H1 (cell line): ENCODE results near the gene UBAP2L. TPM values are rescaled to one million over a fixed set of nuclear protein-coding genes. Genes with fewer than 3 reads are reported as not detected.

Experiments
- CTCF ChIA-PET: fragments of 300-600 bp; sonication (Branson Sonifier 250); formaldehyde crosslinking; loops from one replicate; lab custom pipeline; 2021; ENCODE audit not compliant: partially characterized antibody; lab: Charles Lee
- POLR2A ChIA-PET: fragments of 300-600 bp; sonication (Branson Sonifier 250); formaldehyde crosslinking; loops from one replicate; lab custom pipeline; 2021; ENCODE audit warnings: inconsistent platforms; ENCODE audit not compliant: partially characterized antibody; lab: Charles Lee
- DNase-seq, 2 experiments: peaks; one replicate each; pipeline versions ENCODE4 v3.0.0 to v3.0.0-alpha.2; 2010 to 2022; ENCODE audit warnings: low spot score in 2 of 2, low read depth in 1 of 2, mixed read lengths in 1 of 2
- FAIRE-seq: peaks from 2 replicates; lab custom pipeline; 2011; peaks lifted over from hg19 to GRCh38; lab: Jason Lieb, UNC
- H2AFZ ChIP-seq: 2 replicates; pipeline ENCODE4 v1.8.1; 2012; ENCODE audit warnings: low read length, inconsistent platforms
- H2AK5ac ChIP-seq: 2 replicates; pipeline ENCODE4 v1.6.1; 2013; ENCODE audit warnings: low read depth, low read length
- H2BK120ac ChIP-seq: replicated peaks from 2 replicates; pipeline ENCODE3; 2013; ENCODE audit warnings: low read depth, low read length, inconsistent platforms
- H2BK12ac ChIP-seq: 2 replicates; pipeline ENCODE4 v1.6.1; 2013; ENCODE audit warnings: low read depth, low read length
- H2BK15ac ChIP-seq: 2 replicates; pipeline ENCODE4 v1.6.1; 2013; ENCODE audit warnings: low read length
- H2BK20ac ChIP-seq: 2 replicates; pipeline ENCODE4 v1.6.1; 2013; ENCODE audit warnings: low read length
- H2BK5ac ChIP-seq: 2 replicates; pipeline ENCODE4 v1.6.1; 2013; ENCODE audit warnings: low read depth, low read length
- H3K14ac ChIP-seq: 2 replicates; pipeline ENCODE4 v1.6.1; 2013; ENCODE audit warnings: inconsistent platforms; ENCODE audit not compliant: insufficient read length
- H3K18ac ChIP-seq: 2 replicates; pipeline ENCODE4 v1.6.1; 2013; ENCODE audit warnings: low read length; ENCODE audit errors: extremely low read depth
- H3K23ac ChIP-seq: 2 replicates; pipeline ENCODE4 v1.6.1; 2013; ENCODE audit warnings: inconsistent platforms; ENCODE audit not compliant: insufficient read length
- H3K23me2 ChIP-seq: 2 replicates; pipeline ENCODE4 v1.6.1; 2013; ENCODE audit warnings: low read depth, low read length
- H3K27ac ChIP-seq: 2 replicates; pipeline ENCODE4 v1.6.1; 2011; ENCODE audit warnings: low read depth, low read length, inconsistent platforms
- H3K27me3 ChIP-seq, 4 experiments: replicated peaks in 1 of 4; 1 replicate in 1 of 4; 2 replicates in 3 of 4; pipeline versions ENCODE4 v1.6.1 to v1.8.1; 2011 to 2013; ENCODE audit warnings: low read length in 3 of 4, mild to moderate bottlenecking in 3 of 4, inconsistent platforms in 2 of 4, mixed read lengths in 2 of 4, moderate library complexity in 1 of 4; ENCODE audit not compliant: control insufficient read depth in 3 of 4, insufficient read depth in 3 of 4; ENCODE audit errors: extremely low read depth in 1 of 4
- H3K36me3 ChIP-seq, 4 experiments: 2 replicates each; pipeline versions ENCODE4 v1.6.1 to v1.8.1; 2011 to 2013; ENCODE audit warnings: mild to moderate bottlenecking in 4 of 4, low read length in 3 of 4, moderate library complexity in 2 of 4, control low read depth in 1 of 4, inconsistent platforms in 1 of 4; ENCODE audit not compliant: insufficient read depth in 4 of 4, control insufficient read depth in 2 of 4
- H3K4ac ChIP-seq: replicated peaks from 2 replicates; pipeline ENCODE3; 2013; ENCODE audit warnings: low read length, low read depth, mixed read lengths, inconsistent platforms; ENCODE audit not compliant: insufficient read length
- H3K4me1 ChIP-seq, 4 experiments: replicated peaks in 1 of 4; 1 replicate in 1 of 4; 2 replicates in 3 of 4; pipeline versions ENCODE4 v1.6.1 to v1.8.1; 2011 to 2013; ENCODE audit warnings: low read length in 3 of 4, inconsistent platforms in 2 of 4, mixed read lengths in 1 of 4; ENCODE audit not compliant: insufficient read depth in 4 of 4, control insufficient read depth in 3 of 4
- H3K4me2 ChIP-seq, 2 experiments: 2 replicates each; pipeline versions ENCODE4 v1.6.1 to v1.8.1; 2011 to 2013; ENCODE audit warnings: low read depth in 2 of 2, low read length in 2 of 2, control low read depth in 1 of 2, inconsistent platforms in 1 of 2, mild to moderate bottlenecking in 1 of 2; ENCODE audit not compliant: insufficient read depth in 1 of 2
- H3K4me3 ChIP-seq, 4 experiments: fragments of 200-600, 300-600 bp in 1 of 4; sonication (generic), shearing (Covaris generic), sonication (Bioruptor Twin) in 1 of 4; 2 replicates each; pipeline versions ENCODE4 v1.5.1 to v1.8.1; 2011 to 2016; ENCODE audit warnings: low read length in 4 of 4, low read depth in 3 of 4, control low read depth in 2 of 4, inconsistent platforms in 2 of 4, mild to moderate bottlenecking in 2 of 4, mixed read lengths in 1 of 4, moderate library complexity in 1 of 4; ENCODE audit not compliant: insufficient read depth in 2 of 4; ENCODE audit errors: extremely low read depth in 1 of 4
- H3K56ac ChIP-seq: replicated peaks from 2 replicates; pipeline ENCODE3; 2013; ENCODE audit warnings: low read depth, mild to moderate bottlenecking, mixed read lengths, low read length, inconsistent platforms; ENCODE audit not compliant: insufficient read length
- H3K79me1 ChIP-seq: 2 replicates; pipeline ENCODE4 v1.6.1; 2013; ENCODE audit warnings: low read depth, low read length, control low read depth
- H3K79me2 ChIP-seq, 2 experiments: 2 replicates each; pipeline versions ENCODE4 v1.6.1 to v1.8.1; 2012 to 2013; ENCODE audit warnings: low read length in 2 of 2, mild to moderate bottlenecking in 2 of 2, inconsistent platforms in 1 of 2; ENCODE audit not compliant: insufficient read depth in 2 of 2, control insufficient read depth in 1 of 2
- H3K9ac ChIP-seq, 4 experiments: replicated peaks in 1 of 4; 1 replicate in 1 of 4; 2 replicates in 3 of 4; pipeline versions ENCODE4 v1.6.1 to v1.8.1; 2011 to 2013; ENCODE audit warnings: low read depth in 3 of 4, low read length in 3 of 4, control low read depth in 2 of 4, mild to moderate bottlenecking in 2 of 4, moderate library complexity in 2 of 4, inconsistent platforms in 1 of 4; ENCODE audit errors: extremely low read depth in 1 of 4
- H3K9me3 ChIP-seq, 2 experiments: 2 replicates each; pipeline versions ENCODE4 v1.6.1 to v1.8.1; 2012 to 2013; ENCODE audit warnings: mild to moderate bottlenecking in 2 of 2, moderate library complexity in 2 of 2, control low read depth in 1 of 2, inconsistent platforms in 1 of 2, low read depth in 1 of 2, low read length in 1 of 2, mixed read lengths in 1 of 2; ENCODE audit not compliant: insufficient read depth in 2 of 2
- H4K20me1 ChIP-seq, 2 experiments: replicated peaks in 1 of 2; 2 replicates each; pipeline versions ENCODE3 to v1.8.1; 2011 to 2013; ENCODE audit warnings: inconsistent platforms in 2 of 2, low read length in 2 of 2, mild to moderate bottlenecking in 1 of 2; ENCODE audit not compliant: insufficient read depth in 2 of 2, control insufficient read depth in 1 of 2
- H4K5ac ChIP-seq: 2 replicates; pipeline ENCODE4 v1.6.1; 2013; ENCODE audit warnings: low read length, low read depth, mixed read lengths, inconsistent platforms; ENCODE audit not compliant: insufficient read length
- H4K8ac ChIP-seq: 2 replicates; pipeline ENCODE4 v1.8.0; 2013; ENCODE audit warnings: mild to moderate bottlenecking, moderate library complexity, low read length, inconsistent platforms; ENCODE audit not compliant: insufficient read depth; ENCODE audit errors: extremely low read depth
- H4K91ac ChIP-seq: replicated peaks from 2 replicates; pipeline ENCODE3; 2013; ENCODE audit warnings: low read length, mixed read lengths, inconsistent platforms; ENCODE audit not compliant: insufficient read length
- ATF3 ChIP-seq: IDR thresholded peaks from 2 replicates; pipeline ENCODE4 v1.6.1; 2011; ENCODE audit warnings: low read depth, mild to moderate bottlenecking, low read length; ENCODE audit not compliant: insufficient read depth
- CEBPB ChIP-seq: IDR thresholded peaks from 2 replicates; pipeline ENCODE4 v1.6.1; 2012; ENCODE audit warnings: low read depth, low read length
- CTBP2 ChIP-seq: IDR thresholded peaks from 2 replicates; pipeline ENCODE4 v1.7.0; 2011; ENCODE audit warnings: borderline replicate concordance, mild to moderate bottlenecking, moderate library complexity, mixed read lengths, low read length; ENCODE audit not compliant: insufficient read depth, insufficient read length
- EGR1 ChIP-seq: IDR thresholded peaks from 2 replicates; pipeline ENCODE4 v1.6.1; 2011; ENCODE audit warnings: low read depth, low read length, borderline replicate concordance
- HDAC6 ChIP-seq: IDR thresholded peaks from one replicate; pipeline ENCODE4 v1.7.1; 2012; ENCODE audit warnings: low read depth, mild to moderate bottlenecking, inconsistent platforms, low read length, moderate library complexity
- JUN ChIP-seq: IDR thresholded peaks from 2 replicates; pipeline ENCODE4 v1.6.1; 2011; ENCODE audit warnings: low read depth, mild to moderate bottlenecking, improper control_type of control experiment, low read length
- KDM1A ChIP-seq: fragments of 200-600, 300-600 bp; sonication (generic); IDR thresholded peaks from 2 replicates; pipeline ENCODE4 v1.7.1; 2016; ENCODE audit warnings: mild to moderate bottlenecking, low read length, borderline replicate concordance
- KDM5A ChIP-seq: fragments of 200-600 bp; IDR thresholded peaks from 2 replicates; pipeline ENCODE4 v1.7.1; 2012; ENCODE audit warnings: mild to moderate bottlenecking, low read length, inconsistent platforms, mixed read lengths
- NANOG ChIP-seq: IDR thresholded peaks from 2 replicates; pipeline ENCODE4 v1.6.1; 2011; ENCODE audit warnings: low read length, low read depth, mild to moderate bottlenecking, inconsistent platforms; ENCODE audit not compliant: insufficient read depth, poor library complexity, severe bottlenecking
- RBBP5 ChIP-seq: IDR thresholded peaks from 2 replicates; pipeline ENCODE4 v1.7.1; 2012; ENCODE audit warnings: low read depth, mild to moderate bottlenecking, inconsistent platforms, low read length, moderate library complexity, borderline replicate concordance
- SIRT6 ChIP-seq: IDR thresholded peaks from one replicate; pipeline ENCODE4 v1.7.1; 2012; ENCODE audit warnings: low read length, inconsistent platforms
- SP1 ChIP-seq: IDR thresholded peaks from 2 replicates; pipeline ENCODE4 v1.6.1; 2011; ENCODE audit warnings: low read depth, low read length
- TAF7 ChIP-seq: optimal IDR thresholded peaks from 2 replicates; pipeline ENCODE3; 2011; ENCODE audit warnings: low read depth, mild to moderate bottlenecking, inconsistent platforms, low read length, moderate library complexity, borderline replicate concordance
- TCF12 ChIP-seq: IDR thresholded peaks from 2 replicates; pipeline ENCODE4 v1.6.1; 2011; ENCODE audit warnings: low read depth, mild to moderate bottlenecking, low read length
- WGBS, 2 experiments: shearing (Covaris generic) in 1 of 2; methylation state at CpG; one replicate each; pipeline versions ENCODE4 v1.1.6 to v1.1.7; 2013 to 2015; ENCODE audit warnings: low lambda C conversion rate in 2 of 2, mixed read lengths in 2 of 2, inconsistent platforms in 1 of 2, low coverage in 1 of 2, missing lambda C conversion rate in 1 of 2; ENCODE audit not compliant: insufficient replicate concordance in 2 of 2, insufficient coverage in 1 of 2, insufficient read length in 1 of 2; ENCODE audit errors: extremely low coverage in 1 of 2, missing lambda C conversion rate in 1 of 2; 5-methylcytosine and 5-hydroxymethylcytosine counted together
- polyA plus RNA-seq, 7 experiments: library from polyadenylated mRNA; depleted of rRNA in 3 of 7; stranded (reverse) in 5 of 7; unstranded in 2 of 7; fragments of >200 nt in 5 of 7; fragments of 200-250 nt in 2 of 7; gene quantifications; 1 replicate in 5 of 7; 2 replicates in 1 of 7; 4 replicates in 1 of 7; pipeline versions ENCODE4 v1.2.1 to v1.2.3, GENCODE V29; 2011 to 2013; ENCODE audit warnings: missing spikeins in 2 of 7, mixed read lengths in 2 of 7
- total RNA-seq: library from RNA; stranded (reverse); fragmentation: NEBNext Ultra II Directional; extraction: Animal tissue kit (Norgen Biotek cat#: 25700); gene quantifications from 2 replicates; pipeline ENCODE4 v1.2.1, GENCODE V29; 2021

UBAP2L gene
- total and polyA plus RNA-seq, 2 of the 8 experiments (the other 6 are each of a cell fraction or from before 2014, with no cell fraction given) = 254 to 349 TPM

- no peak for DNase-seq
- peaks cover 0 to 3% of the 10 kb centered on the region in 2 experiments; a peak in 1 of 4 replicates for H3K9me3 ChIP-seq
- no peak overlapping the region for H4K5ac ChIP-seq
- H3K23ac ChIP-seq = no peak overlapping the region
- no peaks in the 10 kb centered on the region for H3K27me3 ChIP-seq
- H2BK20ac ChIP-seq = no peak overlapping the region
- H3K4me2 ChIP-seq = no peak overlapping the region
- H3K18ac ChIP-seq = no peak overlapping the region
- no peak overlapping the region for H4K91ac ChIP-seq
- H3K36me3 ChIP-seq = no peaks in the 10 kb centered on the region
- peaks cover 3% of the 10 kb centered on the region; the same call in 1 of the 2 replicates for H3K23me2 ChIP-seq
- no peak overlapping the region for H3K56ac ChIP-seq
- no peak overlapping the region for H4K8ac ChIP-seq
- H3K4me3 ChIP-seq = no peak overlapping the region
- WGBS, 2 experiments = 83% methylated on average over 3 of the region's 3 CpGs; no CpG with 5 or more reads in 1 of the 2 experiments
- POLR2A ChIA-PET = no interaction called here
- H3K4me1 ChIP-seq = no peaks in the 10 kb centered on the region
- no peak overlapping the region for H2AFZ ChIP-seq
- no peaks in the 10 kb centered on the region for H4K20me1 ChIP-seq
- H3K14ac ChIP-seq = no peak overlapping the region
- no peak overlapping the region for H2AK5ac ChIP-seq
- no peaks in the 10 kb centered on the region for H3K79me2 ChIP-seq
- no peaks in the 10 kb centered on the region for H3K79me1 ChIP-seq
- no peak overlapping the region for H2BK120ac ChIP-seq
- no peak overlapping the region for H2BK15ac ChIP-seq
- no peak overlapping the region for H3K27ac ChIP-seq
- no peak overlapping the region for H3K4ac ChIP-seq
- H2BK12ac ChIP-seq = no peak overlapping the region
- no peak overlapping the region for H2BK5ac ChIP-seq
- FAIRE-seq = no peak
- H3K9ac ChIP-seq = no peak overlapping the region
- CTCF ChIA-PET = interaction anchor here (0.5 to 1.7 kb wide), 3 partner anchors 10 to 37 kb away, joined by 3 to 5 read pairs (median 5); no protein-coding TSS in a partner anchor
- no peak for TF ChIP-seq HDAC6
- TF ChIP-seq SIRT6 = no peak
- no peak for TF ChIP-seq CEBPB
- no peak for TF ChIP-seq KDM1A
- TF ChIP-seq CTBP2 = no peak
- no peak for TF ChIP-seq RBBP5
- TF ChIP-seq EGR1 = no peak
- TF ChIP-seq KDM5A = no peak
- no peak for TF ChIP-seq JUN
- TF ChIP-seq SP1 = no peak
- TF ChIP-seq NANOG = no peak
- no peak for TF ChIP-seq ATF3
- TF ChIP-seq TCF12 = no peak
- no peak for TF ChIP-seq TAF7
Measured at GRCh38 chr1:154288661-154289060, 67.9 kb downstream of the UBAP2L start.
